Liver (tissue), 9 donors: ENCODE results near the gene CA6. TPM values are rescaled to one million over a fixed set of nuclear protein-coding genes. Genes with fewer than 3 reads are reported as not detected.

Source experiments
- DNase-seq: peaks from one replicate; pipeline ENCODE4 v3.0.0-alpha.2; 2017; ENCODE audit warnings: low spot score
- H3K27ac ChIP-seq, 2 donors: one replicate each; pipeline ENCODE4 v1.7.0; 2013; ENCODE audit warnings: inconsistent platforms in 2 of 2, low read length in 2 of 2, control low read depth in 1 of 2, low read depth in 1 of 2, mild to moderate bottlenecking in 1 of 2
- H3K27me3 ChIP-seq, 4 donors: one replicate each; pipeline versions ENCODE4 v1.6.1 to v1.7.0; 2013; ENCODE audit warnings: low read length in 3 of 4, inconsistent platforms in 1 of 4, mild to moderate bottlenecking in 1 of 4, moderate library complexity in 1 of 4; ENCODE audit not compliant: control insufficient read depth in 4 of 4, insufficient read depth in 4 of 4
- H3K36me3 ChIP-seq, 4 donors: one replicate each; pipeline versions ENCODE4 v1.6.1 to v1.7.0; 2013; ENCODE audit warnings: low read length in 3 of 4, mild to moderate bottlenecking in 3 of 4, low read depth in 1 of 4, moderate library complexity in 1 of 4; ENCODE audit not compliant: control insufficient read depth in 4 of 4, insufficient read depth in 3 of 4
- H3K4me1 ChIP-seq, 4 donors: one replicate each; pipeline versions ENCODE4 v1.6.1 to v1.7.0; 2013; ENCODE audit warnings: low read length in 3 of 4, mild to moderate bottlenecking in 3 of 4, moderate library complexity in 1 of 4; ENCODE audit not compliant: control insufficient read depth in 4 of 4, insufficient read depth in 4 of 4
- H3K4me3 ChIP-seq, 3 donors: one replicate each; pipeline versions ENCODE4 v1.6.1 to v1.7.0; 2013; ENCODE audit warnings: low read length in 3 of 3, control low read depth in 1 of 3, low read depth in 1 of 3, mild to moderate bottlenecking in 1 of 3
- H3K9ac ChIP-seq, 2 donors: one replicate each; pipeline ENCODE4 v1.7.0; 2013; ENCODE audit warnings: low read length in 2 of 2, mild to moderate bottlenecking in 2 of 2, moderate library complexity in 2 of 2, control low read depth in 1 of 2, low read depth in 1 of 2
- H3K9me3 ChIP-seq, 4 donors: one replicate each; pipeline versions ENCODE4 v1.6.1 to v1.7.0; 2013; ENCODE audit warnings: low read length in 3 of 4; ENCODE audit not compliant: control insufficient read depth in 4 of 4
- ATF3 ChIP-seq: IDR thresholded peaks from 2 replicates; pipeline ENCODE4 v1.6.1; 2016; ENCODE audit warnings: antibody characterized with exemption
- CTCF ChIP-seq: fragments of 150-350 bp; IDR thresholded peaks from 2 replicates; pipeline ENCODE4 v1.5.1; 2017; ENCODE audit warnings: improper control_type of control experiment, low read depth, low read length; ENCODE audit not compliant: missing input control
- EGR1 ChIP-seq, 2 donors: IDR thresholded peaks; 2 replicates each; pipeline ENCODE4 v1.6.1; 2016 to 2018; ENCODE audit warnings: antibody characterized with exemption in 2 of 2, low read depth in 2 of 2
- FOXA1 ChIP-seq: IDR thresholded peaks from 2 replicates; pipeline ENCODE4 v1.6.1; 2016; ENCODE audit warnings: antibody characterized with exemption
- FOXA2 ChIP-seq: IDR thresholded peaks from 2 replicates; pipeline ENCODE4 v1.6.1; 2016; ENCODE audit warnings: antibody characterized with exemption
- GABPA ChIP-seq, 2 donors: IDR thresholded peaks in 1 of 2; conservative IDR thresholded peaks in 1 of 2; 2 replicates each; pipeline ENCODE4 v1.6.1; 2016; ENCODE audit warnings: antibody characterized with exemption in 2 of 2, mild to moderate bottlenecking in 1 of 2, moderate library complexity in 1 of 2
- HNF4A ChIP-seq, 2 donors: conservative IDR thresholded peaks; 2 replicates each; pipeline ENCODE4 v1.6.1; 2016; ENCODE audit warnings: antibody characterized with exemption in 2 of 2, mild to moderate bottlenecking in 2 of 2
- HNF4G ChIP-seq: IDR thresholded peaks from 2 replicates; pipeline ENCODE4 v1.6.1; 2016; ENCODE audit warnings: antibody characterized with exemption
- JUND ChIP-seq, 2 donors: IDR thresholded peaks; 2 replicates each; pipeline ENCODE4 v1.6.1; 2016; ENCODE audit warnings: antibody characterized with exemption in 2 of 2
- MAX ChIP-seq: IDR thresholded peaks from 2 replicates; pipeline ENCODE4 v1.6.1; 2016; ENCODE audit warnings: antibody characterized with exemption
- NR2F2 ChIP-seq: IDR thresholded peaks from 2 replicates; pipeline ENCODE4 v1.6.1; 2016; ENCODE audit warnings: antibody characterized with exemption
- RAD21 ChIP-seq, 2 donors: IDR thresholded peaks; 2 replicates each; pipeline ENCODE4 v1.6.1; 2016; ENCODE audit warnings: antibody characterized with exemption in 2 of 2, mild to moderate bottlenecking in 2 of 2
- REST ChIP-seq: IDR thresholded peaks from 2 replicates; pipeline ENCODE4 v1.6.1; 2016; ENCODE audit warnings: antibody characterized with exemption, mild to moderate bottlenecking
- RXRA ChIP-seq, 2 donors: IDR thresholded peaks; 2 replicates each; pipeline ENCODE4 v1.6.1; 2017 to 2018; ENCODE audit warnings: antibody characterized with exemption in 2 of 2, mild to moderate bottlenecking in 1 of 2
- SP1 ChIP-seq: IDR thresholded peaks from 2 replicates; pipeline ENCODE4 v1.6.1; 2018; ENCODE audit warnings: antibody characterized with exemption, mild to moderate bottlenecking
- TAF1 ChIP-seq: conservative IDR thresholded peaks from 2 replicates; pipeline ENCODE4 v1.6.1; 2016; ENCODE audit warnings: antibody characterized with exemption, mild to moderate bottlenecking
- YY1 ChIP-seq: IDR thresholded peaks from 2 replicates; pipeline ENCODE4 v1.6.1; 2016; ENCODE audit warnings: antibody characterized with exemption, mild to moderate bottlenecking
- ZBTB33 ChIP-seq: IDR thresholded peaks from 2 replicates; pipeline ENCODE4 v1.6.1; 2016; ENCODE audit warnings: antibody characterized with exemption
- WGBS: extraction: QIAGEN DNeasy Blood & Tissue Kit; methylation state at CpG from one replicate; pipeline ENCODE4 v1.1.7; 2013; 5-methylcytosine and 5-hydroxymethylcytosine counted together
- polyA plus RNA-seq, 2 donors: library from polyadenylated mRNA; stranded (reverse) in 1 of 2; unstranded in 1 of 2; fragments of 200-250 nt in 1 of 2; fragments of >200 nt in 1 of 2; fragmentation: Nextera tagmentation in 1 of 2; extraction: Ambion mirVana in 1 of 2; gene quantifications; one replicate each; pipeline versions ENCODE4 v1.2.1 to v1.2.3, GENCODE V29; 2013 to 2015
- total RNA-seq, 2 donors: library from RNA; depleted of rRNA; stranded (reverse); fragments of >200 nt; gene quantifications; one replicate each; pipeline ENCODE4 v1.2.3, GENCODE V29; 2014
- donor health status: healthy.
- donor health status: healthy.
- donor health status: healthy.
- donor health status: healthy.
- donor health status: healthy.

CA6 gene
- total and polyA plus RNA-seq, 4 donors = not detected

GRCh38 chr1:8937701-8938100 is 8.0 kb upstream of the CA6 start:
- WGBS = 93% methylated on average over 4 of the region's 4 CpGs
- Histone ChIP-seq H3K9ac (no peak overlapping the region), H3K4me3 (no peak overlapping the region), H3K4me1 (no peaks in the 10 kb centered on the region), H3K27ac (no peak overlapping the region), H3K27me3 (no peaks in the 10 kb centered on the region), H3K36me3 (no peaks in the 10 kb centered on the region), H3K9me3 (no peaks in the 10 kb centered on the region)
- TF ChIP-seq YY1 (no peak), FOXA1 (no peak), EGR1 (IDR thresholded peaks at IDR 0.05; ENCODE audit: low read depth in 2 of 2) (no peak), SP1 (no peak), ATF3 (no peak), REST (no peak), JUND (IDR thresholded peaks at IDR 0.05) (no peak), ZBTB33 (no peak), NR2F2 (no peak), HNF4A (conservative IDR thresholded peaks at IDR 0.05) (no peak), RAD21 (IDR thresholded peaks at IDR 0.05) (no peak), HNF4G (no peak), FOXA2 (no peak), CTCF (no peak), MAX (no peak)
- no peak for DNase-seq

- H3K36me3 ChIP-seq = no peaks in the 10 kb centered on the region
- no peak overlapping the region for H3K9ac ChIP-seq
- H3K27me3 ChIP-seq = no peaks in the 10 kb centered on the region
- H3K9me3 ChIP-seq = no peaks in the 10 kb centered on the region
- H3K4me1 ChIP-seq = no peaks in the 10 kb centered on the region
- 77% methylated on average over 7 of the region's 7 CpGs for WGBS
- DNase-seq = no peak
- H3K4me3 ChIP-seq = no peak overlapping the region
- no peak overlapping the region for H3K27ac ChIP-seq
- TF ChIP-seq JUND (IDR thresholded peaks at IDR 0.05) (no peak), ATF3 (no peak), FOXA1 (no peak), HNF4G (no peak), SP1 (no peak), NR2F2 (no peak), MAX (no peak), ZBTB33 (no peak), EGR1 (IDR thresholded peaks at IDR 0.05; ENCODE audit: low read depth in 2 of 2) (no peak), HNF4A (conservative IDR thresholded peaks at IDR 0.05) (no peak), FOXA2 (no peak), RXRA (IDR thresholded peaks at IDR 0.05) (no peak), RAD21 (IDR thresholded peaks at IDR 0.05) (no peak), GABPA (IDR thresholded peaks at IDR 0.05 in 1 of 2, conservative IDR thresholded peaks at IDR 0.05 in 1 of 2) (no peak), TAF1 (no peak)
Measured at GRCh38 chr1:8938232-8938999, 7.3 kb upstream of the CA6 start.
